Ishikawa (cell line): ENCODE data around the gene PTPRQ.

ENCODE experiments used
- CEBPB ChIP-seq: IDR thresholded peaks from 2 replicates; pipeline ENCODE4 v1.6.1; 2012
- CREB1 ChIP-seq: IDR thresholded peaks from 2 replicates; pipeline ENCODE4 v1.6.1; 2012; ENCODE audit warnings: low read depth
- EGR1 ChIP-seq: IDR thresholded peaks from 2 replicates; pipeline ENCODE4 v1.6.1; 2012
- EP300 ChIP-seq: IDR thresholded peaks from 2 replicates; pipeline ENCODE4 v1.6.1; 2012; ENCODE audit warnings: borderline replicate concordance
- FOXM1 ChIP-seq: IDR thresholded peaks from 2 replicates; pipeline ENCODE4 v1.6.1; 2012; ENCODE audit warnings: low read depth, borderline replicate concordance
- RAD21 ChIP-seq: IDR thresholded peaks from 2 replicates; pipeline ENCODE4 v1.6.1; 2012; ENCODE audit warnings: low read depth
- REST ChIP-seq: IDR thresholded peaks from 2 replicates; pipeline ENCODE4 v1.6.1; 2012; ENCODE audit warnings: low read depth, mild to moderate bottlenecking
- TAF1 ChIP-seq: IDR thresholded peaks from 2 replicates; pipeline ENCODE4 v1.6.1; 2012; ENCODE audit warnings: low read depth, mild to moderate bottlenecking
- TEAD4 ChIP-seq: IDR thresholded peaks from 2 replicates; pipeline ENCODE4 v1.6.1; 2012
- USF1 ChIP-seq: IDR thresholded peaks from 2 replicates; pipeline ENCODE4 v1.6.1; 2012
- YY1 ChIP-seq: IDR thresholded peaks from 2 replicates; pipeline ENCODE4 v1.6.1; 2012; ENCODE audit warnings: low read depth
- ZBTB7A ChIP-seq: IDR thresholded peaks from 2 replicates; pipeline ENCODE4 v1.6.1; 2012; ENCODE audit warnings: low read depth

- TF ChIP-seq YY1 (no peak), EP300 (no peak), REST (no peak), RAD21 (peak; percentile 47), TEAD4 (no peak), EGR1 (no peak), ZBTB7A (no peak), USF1 (no peak), CEBPB (no peak), TAF1 (no peak), FOXM1 (no peak), CREB1 (no peak)
Observed at GRCh38 chr12:80622271-80622670, 178.2 kb downstream of the PTPRQ start.
